ENCODE data around the gene STARD3NL.

The STARD3NL gene

DNA sequence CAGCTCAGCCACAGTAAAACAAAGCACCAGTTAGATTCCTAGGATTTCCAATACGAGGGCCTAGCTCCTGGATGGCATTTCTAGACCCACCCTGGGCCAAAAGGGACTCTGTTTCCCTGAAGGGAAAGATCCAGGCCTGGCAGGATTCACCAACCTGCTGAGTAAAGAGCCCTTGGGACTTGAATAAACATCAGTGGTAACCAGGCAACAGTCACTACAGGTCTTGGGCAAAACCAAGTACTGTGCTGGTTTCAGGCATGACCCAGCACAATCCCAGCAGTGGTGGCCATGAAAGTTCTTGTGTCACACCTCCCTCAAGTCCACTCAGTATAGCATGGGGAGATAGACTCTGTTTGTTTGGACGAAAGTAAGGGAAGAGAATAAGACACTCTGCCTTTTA lies 31.0 kb upstream of the STARD3NL start:
- DNase-seq (ENCODE audit: low spot score), result no peak
- TF ChIP-seq, protein P1, sequence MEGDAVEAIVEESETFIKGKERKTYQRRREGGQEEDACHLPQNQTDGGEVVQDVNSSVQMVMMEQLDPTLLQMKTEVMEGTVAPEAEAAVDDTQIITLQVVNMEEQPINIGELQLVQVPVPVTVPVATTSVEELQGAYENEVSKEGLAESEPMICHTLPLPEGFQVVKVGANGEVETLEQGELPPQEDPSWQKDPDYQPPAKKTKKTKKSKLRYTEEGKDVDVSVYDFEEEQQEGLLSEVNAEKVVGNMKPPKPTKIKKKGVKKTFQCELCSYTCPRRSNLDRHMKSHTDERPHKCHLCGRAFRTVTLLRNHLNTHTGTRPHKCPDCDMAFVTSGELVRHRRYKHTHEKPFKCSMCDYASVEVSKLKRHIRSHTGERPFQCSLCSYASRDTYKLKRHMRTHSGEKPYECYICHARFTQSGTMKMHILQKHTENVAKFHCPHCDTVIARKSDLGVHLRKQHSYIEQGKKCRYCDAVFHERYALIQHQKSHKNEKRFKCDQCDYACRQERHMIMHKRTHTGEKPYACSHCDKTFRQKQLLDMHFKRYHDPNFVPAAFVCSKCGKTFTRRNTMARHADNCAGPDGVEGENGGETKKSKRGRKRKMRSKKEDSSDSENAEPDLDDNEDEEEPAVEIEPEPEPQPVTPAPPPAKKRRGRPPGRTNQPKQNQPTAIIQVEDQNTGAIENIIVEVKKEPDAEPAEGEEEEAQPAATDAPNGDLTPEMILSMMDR (IDR thresholded peaks at IDR 0.05; ENCODE audit: extremely low read depth, insufficient read depth, missing control alignments), result no peak
- in situ Hi-C loops (cut with MboI; ENCODE audit: low pct_unique_long_range_greater_than_20kb, low sequenced_read_pairs, unreplicated experiment), result no loop called here

DNA sequence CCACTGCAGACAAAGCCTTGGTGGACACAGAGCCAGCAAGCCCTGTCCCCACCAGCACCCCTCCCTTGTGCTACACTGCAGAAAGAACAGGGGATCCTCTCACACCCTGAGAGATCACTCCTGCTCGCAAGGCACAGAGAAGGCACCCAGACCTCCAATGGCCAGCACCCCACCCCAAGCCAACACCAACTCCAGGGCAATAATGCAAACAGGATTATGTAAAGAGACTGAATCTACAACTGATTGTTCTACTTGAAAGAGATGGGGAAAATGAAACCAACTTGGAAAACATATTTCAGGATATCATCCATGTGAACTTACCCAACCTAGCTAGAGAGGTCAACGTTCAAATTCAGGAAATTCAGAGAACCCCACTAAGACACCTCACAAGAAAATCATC lies 26.5 kb upstream of the STARD3NL start:
- in situ Hi-C loops (cut with MboI; ENCODE audit: low pct_unique_long_range_greater_than_20kb, low sequenced_read_pairs, unreplicated experiment), result no loop called here
- TF ChIP-seq, protein P1 (IDR thresholded peaks at IDR 0.05; ENCODE audit: extremely low read depth, insufficient read depth, missing control alignments), result no peak
- no peak for DNase-seq (ENCODE audit: low spot score)

DNA sequence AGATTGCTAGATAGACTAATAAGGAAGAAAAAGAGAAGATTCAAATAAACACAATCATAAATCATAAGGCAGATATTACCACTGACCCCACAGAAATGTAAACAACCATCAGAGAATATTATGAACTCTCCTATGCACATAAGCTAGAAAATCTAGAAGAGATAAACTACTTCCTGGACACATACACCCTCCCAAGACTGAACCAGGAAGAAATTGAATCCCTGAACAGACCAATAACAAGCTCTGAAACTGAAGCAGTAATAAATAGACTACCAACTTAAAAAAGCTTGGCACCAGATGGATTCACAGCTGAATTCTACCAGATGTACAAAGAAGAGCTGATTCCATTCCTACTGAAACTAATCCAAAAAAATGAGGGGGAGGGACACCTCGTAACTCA lies 24.5 kb upstream of the STARD3NL start:
- TF ChIP-seq, protein P1 (IDR thresholded peaks at IDR 0.05; ENCODE audit: extremely low read depth, insufficient read depth, missing control alignments), result no peak
- in situ Hi-C loops (cut with MboI; ENCODE audit: low pct_unique_long_range_greater_than_20kb, low sequenced_read_pairs, unreplicated experiment), result no loop called here
- no peak for DNase-seq (ENCODE audit: low spot score)

DNA sequence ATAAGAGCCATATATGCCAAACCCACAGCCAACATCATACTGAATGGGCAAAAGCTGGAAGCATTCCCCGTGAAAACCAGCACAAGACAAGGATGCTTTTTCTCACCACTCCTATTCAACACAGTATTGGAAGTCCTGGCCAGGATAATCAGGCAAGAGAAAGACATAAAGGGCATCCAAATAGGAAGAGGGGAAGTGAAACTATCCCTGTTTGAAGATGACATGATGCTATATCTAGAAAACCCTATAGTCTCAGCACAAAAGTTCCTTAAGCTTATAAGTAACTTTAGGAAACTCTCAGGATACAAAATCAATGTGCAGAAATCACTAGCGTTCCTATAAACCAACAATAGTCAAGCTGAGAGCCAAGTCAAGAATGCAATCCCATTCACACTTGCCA lies 23.8 kb upstream of the STARD3NL start:
- in situ Hi-C loops (cut with MboI; ENCODE audit: low pct_unique_long_range_greater_than_20kb, low sequenced_read_pairs, unreplicated experiment), result no loop called here
- TF ChIP-seq, protein P1 (IDR thresholded peaks at IDR 0.05; ENCODE audit: extremely low read depth, insufficient read depth, missing control alignments), result no peak
- no peak for DNase-seq (ENCODE audit: low spot score)

DNA sequence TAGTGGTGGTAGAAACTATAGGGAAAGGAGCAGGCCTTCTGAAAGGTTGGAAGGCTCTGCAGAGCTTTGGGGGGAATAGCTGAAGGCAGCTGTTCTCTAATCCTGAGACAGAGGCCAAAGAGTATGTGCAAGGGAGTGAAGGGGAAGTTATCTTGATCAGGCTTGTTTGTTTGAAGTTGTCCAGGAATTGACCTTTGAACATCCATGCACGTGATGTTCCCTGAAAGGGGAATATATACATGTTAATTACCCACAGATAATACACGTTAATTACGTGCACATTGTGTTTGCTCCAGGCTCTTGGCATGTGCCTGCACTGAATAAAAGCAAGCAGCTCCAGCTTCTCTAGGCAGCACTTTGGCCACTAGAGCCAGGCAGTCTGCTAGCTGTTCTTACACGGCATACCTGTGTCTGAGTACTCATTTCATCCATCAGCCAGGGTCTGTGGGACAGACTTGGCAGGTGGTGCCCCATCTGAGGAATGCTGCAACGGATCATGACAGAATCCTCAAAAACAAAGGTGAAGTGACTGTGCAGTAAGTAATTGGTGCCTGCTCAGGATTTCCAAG lies 18.0 kb upstream of the STARD3NL start:
- TF ChIP-seq, protein P1 (IDR thresholded peaks at IDR 0.05; ENCODE audit: extremely low read depth, insufficient read depth, missing control alignments), result no peak
- in situ Hi-C loops (cut with MboI; ENCODE audit: low pct_unique_long_range_greater_than_20kb, low sequenced_read_pairs, unreplicated experiment), result no loop called here
- DNase-seq (ENCODE audit: low spot score), result no peak

DNA sequence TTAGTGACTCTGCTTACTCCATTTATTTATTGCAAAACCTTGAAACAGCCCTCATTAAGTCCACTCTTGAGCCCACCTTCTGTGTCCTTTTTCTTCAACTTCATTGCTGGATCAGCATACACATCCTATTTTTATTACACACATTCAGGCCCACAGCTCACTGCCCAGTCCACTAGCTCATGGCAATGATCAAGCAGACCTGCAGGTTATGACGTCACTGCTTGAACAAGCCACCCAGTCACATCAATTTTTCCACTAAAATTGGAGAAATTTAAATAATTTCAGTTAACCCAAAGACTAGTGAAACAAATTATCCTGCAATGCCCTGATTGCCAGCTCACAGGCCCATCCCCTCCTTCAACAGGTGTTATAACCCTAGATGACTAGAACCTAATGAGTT lies 16.0 kb upstream of the STARD3NL start:
- TF ChIP-seq, protein P1 (IDR thresholded peaks at IDR 0.05; ENCODE audit: extremely low read depth, insufficient read depth, missing control alignments), result no peak
- in situ Hi-C loops (cut with MboI; ENCODE audit: low pct_unique_long_range_greater_than_20kb, low sequenced_read_pairs, unreplicated experiment), result no loop called here

DNA sequence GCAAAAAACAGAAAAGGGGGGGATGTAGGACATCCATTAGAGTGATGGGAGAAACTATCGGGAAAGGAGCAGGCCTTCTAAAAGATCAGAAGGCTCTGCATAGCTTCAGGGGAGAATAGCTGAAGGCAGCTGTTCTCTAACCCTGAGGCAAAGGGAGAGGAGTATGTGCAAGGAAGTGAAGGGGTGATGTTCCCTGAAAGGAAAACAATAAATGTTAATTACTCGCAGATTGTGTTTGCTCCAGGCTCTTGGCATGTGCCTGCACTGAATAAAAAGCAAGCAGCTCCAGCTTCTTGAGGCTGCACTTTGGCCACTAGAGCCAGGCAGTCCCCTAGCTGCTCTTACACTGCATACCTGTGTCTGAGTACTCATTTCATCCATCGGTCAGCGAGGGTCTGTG lies 14.4 kb upstream of the STARD3NL start:
- TF ChIP-seq, protein P1 (IDR thresholded peaks at IDR 0.05; ENCODE audit: extremely low read depth, insufficient read depth, missing control alignments), result no peak
- DNase-seq (ENCODE audit: low spot score), result no peak
- in situ Hi-C loops (cut with MboI; ENCODE audit: low pct_unique_long_range_greater_than_20kb, low sequenced_read_pairs, unreplicated experiment), result no loop called here

More for the DNA sequence above, 16.0 kb upstream of the STARD3NL start:
- DNase-seq (ENCODE audit: low spot score), result no peak
